NB4 (cell line): ENCODE measurements around the gene SLC19A1.

Source experiments
- DNase-seq: peaks from one replicate; pipeline ENCODE4 v3.0.0; 2010; ENCODE audit warnings: low read depth
- H3K4me3 ChIP-seq: one replicate; pipeline ENCODE4 v1.5.1; 2011; ENCODE audit warnings: mild to moderate bottlenecking, low read depth, low read length, moderate library complexity
- MYC ChIP-seq: IDR thresholded peaks from 2 replicates; pipeline ENCODE4 v1.6.1; 2011; ENCODE audit warnings: low read depth, low read length
- POLR2A ChIP-seq: IDR thresholded peaks from 2 replicates; pipeline ENCODE4 v1.6.1; 2011; ENCODE audit warnings: mild to moderate bottlenecking; ENCODE audit not compliant: insufficient read length; ENCODE audit errors: extremely low read depth
- TF ChIP-seq, protein P1 (sequence below): IDR thresholded peaks from 2 replicates; pipeline ENCODE4 v1.6.1; 2011; ENCODE audit warnings: low read depth, low read length
- TF ChIP-seq, protein P2 (sequence below): IDR thresholded peaks from one replicate; pipeline ENCODE4 v1.5.1; 2012; ENCODE audit warnings: low read depth, low read length

The SLC19A1 gene

DNA sequence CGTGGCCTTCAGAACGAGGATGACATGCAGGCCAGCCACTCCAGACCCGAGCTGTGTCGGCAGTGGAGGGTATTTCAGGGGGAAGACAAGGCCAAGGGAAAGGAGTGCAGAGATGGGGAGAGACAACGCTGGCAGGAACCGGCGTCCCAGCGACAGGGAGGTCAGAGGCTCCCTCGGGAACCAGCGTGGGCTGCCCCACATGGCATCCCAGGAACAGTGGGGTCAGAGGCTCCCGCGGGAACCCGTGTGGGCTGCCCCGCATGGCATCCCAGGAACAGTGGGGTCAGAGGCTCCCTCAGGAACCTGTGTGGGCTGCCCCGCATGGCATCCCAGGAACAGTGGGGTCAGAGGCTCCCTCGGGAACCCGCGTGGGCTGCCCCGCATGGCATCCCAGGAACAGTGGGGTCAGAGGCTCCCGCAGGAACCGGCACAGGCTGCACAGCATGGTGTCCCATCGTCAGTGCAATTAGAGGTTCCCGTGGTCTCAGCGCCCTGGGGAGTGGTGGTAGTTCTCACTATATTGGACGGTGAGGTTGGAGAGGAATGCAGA lies 43.0 kb downstream of the SLC19A1 start:
- no peak overlapping the region for H3K4me3 ChIP-seq
- DNase-seq, result no peak
- no peak for TF ChIP-seq POLR2A
- TF ChIP-seq, protein P1, sequence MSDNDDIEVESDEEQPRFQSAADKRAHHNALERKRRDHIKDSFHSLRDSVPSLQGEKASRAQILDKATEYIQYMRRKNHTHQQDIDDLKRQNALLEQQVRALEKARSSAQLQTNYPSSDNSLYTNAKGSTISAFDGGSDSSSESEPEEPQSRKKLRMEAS, result no peak
- no peak for TF ChIP-seq MYC
- TF ChIP-seq, protein P2, sequence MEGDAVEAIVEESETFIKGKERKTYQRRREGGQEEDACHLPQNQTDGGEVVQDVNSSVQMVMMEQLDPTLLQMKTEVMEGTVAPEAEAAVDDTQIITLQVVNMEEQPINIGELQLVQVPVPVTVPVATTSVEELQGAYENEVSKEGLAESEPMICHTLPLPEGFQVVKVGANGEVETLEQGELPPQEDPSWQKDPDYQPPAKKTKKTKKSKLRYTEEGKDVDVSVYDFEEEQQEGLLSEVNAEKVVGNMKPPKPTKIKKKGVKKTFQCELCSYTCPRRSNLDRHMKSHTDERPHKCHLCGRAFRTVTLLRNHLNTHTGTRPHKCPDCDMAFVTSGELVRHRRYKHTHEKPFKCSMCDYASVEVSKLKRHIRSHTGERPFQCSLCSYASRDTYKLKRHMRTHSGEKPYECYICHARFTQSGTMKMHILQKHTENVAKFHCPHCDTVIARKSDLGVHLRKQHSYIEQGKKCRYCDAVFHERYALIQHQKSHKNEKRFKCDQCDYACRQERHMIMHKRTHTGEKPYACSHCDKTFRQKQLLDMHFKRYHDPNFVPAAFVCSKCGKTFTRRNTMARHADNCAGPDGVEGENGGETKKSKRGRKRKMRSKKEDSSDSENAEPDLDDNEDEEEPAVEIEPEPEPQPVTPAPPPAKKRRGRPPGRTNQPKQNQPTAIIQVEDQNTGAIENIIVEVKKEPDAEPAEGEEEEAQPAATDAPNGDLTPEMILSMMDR, result no peak

DNA sequence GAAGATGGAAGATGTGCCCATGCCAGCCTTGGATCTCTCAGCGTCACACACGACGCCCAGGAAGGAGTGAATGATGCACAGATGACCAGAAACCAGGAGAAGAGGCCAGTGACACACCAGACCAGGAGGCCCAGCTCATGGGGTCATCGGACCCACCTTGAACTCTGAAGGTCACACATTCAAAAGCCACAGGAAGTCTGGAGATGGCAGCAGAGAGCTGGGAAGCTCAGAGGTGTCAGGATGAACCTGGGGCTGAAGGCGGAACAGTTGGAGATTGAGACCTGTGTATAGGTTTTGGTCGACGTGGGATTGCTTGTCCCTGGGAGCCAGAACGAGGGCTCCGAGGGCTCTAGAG lies 43.6 kb downstream of the SLC19A1 start:
- TF ChIP-seq POLR2A (no peak), MYC (no peak)
- TF ChIP-seq, protein P2, result no peak
- TF ChIP-seq, protein P1, result no peak
- no peak for DNase-seq
- H3K4me3 ChIP-seq, result no peak overlapping the region

DNA sequence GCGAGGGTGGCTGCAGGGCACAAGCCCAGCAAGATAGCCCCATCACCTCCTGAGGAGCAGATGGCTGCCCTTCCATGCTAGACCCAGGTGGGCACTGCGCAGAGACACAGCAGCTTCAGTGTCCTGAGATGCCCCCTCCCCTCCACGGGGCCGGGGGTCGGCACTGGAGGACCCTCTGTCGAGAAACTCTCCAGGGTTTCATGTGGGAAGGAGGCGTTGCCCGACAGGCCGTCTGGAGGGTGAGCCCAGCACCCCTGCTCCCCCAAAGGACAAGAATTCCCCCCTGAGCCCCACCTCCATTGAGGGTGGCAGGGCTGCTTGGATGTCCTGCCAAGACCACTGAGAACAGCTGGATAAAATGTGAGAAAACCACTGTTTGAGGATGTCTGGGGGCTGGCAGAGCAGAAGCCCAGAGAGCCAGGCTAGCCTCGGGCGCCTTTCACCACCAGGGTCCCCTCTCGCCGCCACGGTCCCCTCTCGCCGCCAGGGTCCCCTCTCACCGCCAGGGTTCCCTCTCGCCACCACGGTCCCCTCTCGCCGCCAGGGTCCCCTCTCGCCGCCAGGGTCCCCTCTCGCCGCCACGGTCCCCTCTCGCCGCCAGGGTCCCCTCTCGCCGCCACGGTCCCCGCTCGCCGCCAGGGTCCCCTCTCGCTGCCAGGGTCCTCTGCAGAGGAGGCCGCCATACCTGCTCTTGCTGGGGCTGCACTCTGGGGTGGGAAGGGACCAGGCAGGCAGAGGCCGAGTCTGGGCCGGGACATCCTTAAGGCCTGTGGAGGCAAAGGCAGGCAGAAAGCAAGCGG lies 44.2 kb downstream of the SLC19A1 start:
- H3K4me3 ChIP-seq, result no peak overlapping the region
- DNase-seq, result no peak
- TF ChIP-seq POLR2A, result no peak
- TF ChIP-seq, protein P2, result no peak
- TF ChIP-seq MYC, result no peak
- TF ChIP-seq, protein P1, result no peak

- DNase-seq, result no peak
- H3K4me3 ChIP-seq, result no peak overlapping the region
- no peak for TF ChIP-seq POLR2A
- no peak for TF ChIP-seq MYC
- TF ChIP-seq, protein P1, result no peak
- TF ChIP-seq, protein P2, result no peak
Observed at GRCh38 chr21:45496968-45497845, 45.0 kb downstream of the SLC19A1 start.

GRCh38 chr21:45496151-45496967 lies 45.9 kb downstream of the SLC19A1 start:
- DNase-seq, result no peak
- no peak for TF ChIP-seq POLR2A
- TF ChIP-seq, protein P2, result no peak
- no peak for TF ChIP-seq MYC
- TF ChIP-seq, protein P1, result no peak
- no peak overlapping the region for H3K4me3 ChIP-seq
